K562 (cell line): ENCODE measurements around the gene NECAB2. TPM values are rescaled to one million over a fixed set of nuclear protein-coding genes. Genes with fewer than 3 reads are reported as not detected.
A peak's percentile ranks its signal among the peaks of the same experiment; 100 is the strongest.

Source experiments
- ATAC-seq: fragments of 200-7000 bp; cut with Tn5 transposase; 3 replicates; pipeline ENCODE4 v1.9.1; 2020; ENCODE audit warnings: moderate library complexity
- BruUV-seq: library from RNA; stranded (reverse); fragments of 400-500 nt; replicated peaks from 2 replicates; lab custom pipeline; 2021; lab: Mats Ljungman, UMichigan
- CTCF ChIA-PET: fragments of 300-600 bp; formaldehyde crosslinking; extraction: SDS; loops from one replicate; lab custom pipeline; 2021; ENCODE audit warnings: low intra/inter-chr PET ratio; lab: Yijun Ruan, JAX
- POLR2A ChIA-PET: fragments of 300-600, 350-650 bp; sonication (Branson Sonifier 250); formaldehyde crosslinking; extraction: SDS; loops from one replicate; lab custom pipeline; 2021; ENCODE audit warnings: antibody characterized with exemption, inconsistent platforms; lab: Yijun Ruan, JAX
- DNase-seq, 4 experiments: peaks; one replicate each; pipeline versions ENCODE4 v3.0.0 to v3.0.0-alpha.2; 2011 to 2018; ENCODE audit warnings: low spot score in 3 of 4, mixed read lengths in 3 of 4; ENCODE audit errors: extremely low read depth in 1 of 4
- FAIRE-seq: peaks from 2 replicates; lab custom pipeline; 2011; peaks lifted over from hg19 to GRCh38; lab: Jason Lieb, UNC
- H2AFZ ChIP-seq: 2 replicates; pipeline ENCODE4 v1.6.0; 2011; ENCODE audit warnings: low read depth, low read length, control low read depth, inconsistent platforms
- H3K27ac ChIP-seq: fragments of 200-600 bp; 3 replicates; pipeline ENCODE4 v1.8.0; 2011; ENCODE audit warnings: low read depth, mild to moderate bottlenecking, control low read depth, inconsistent platforms, low read length, moderate library complexity, mixed read lengths; ENCODE audit errors: extremely low read depth
- H3K27me3 ChIP-seq, 2 experiments: fragments of 300-600 bp in 1 of 2; 2 replicates in 1 of 2; 3 replicates in 1 of 2; pipeline versions ENCODE4 v1.6.0 to v1.8.0; 2011; ENCODE audit warnings: inconsistent platforms in 2 of 2, low read length in 2 of 2, mild to moderate bottlenecking in 1 of 2, mixed read lengths in 1 of 2, moderate library complexity in 1 of 2; ENCODE audit not compliant: control insufficient read depth in 2 of 2, insufficient read depth in 2 of 2
- H3K36me3 ChIP-seq: fragments of 300-600 bp; 3 replicates; pipeline ENCODE4 v1.8.0; 2011; ENCODE audit warnings: mild to moderate bottlenecking, low read length, inconsistent platforms; ENCODE audit not compliant: control insufficient read depth, insufficient read depth
- H3K4me1 ChIP-seq, 2 experiments: fragments of 200-600 bp in 1 of 2; replicated peaks in 1 of 2; 2 replicates in 1 of 2; 3 replicates in 1 of 2; pipeline versions ENCODE4 v1.5.1 to v1.8.0; 2011; ENCODE audit warnings: inconsistent platforms in 2 of 2, low read length in 2 of 2, mild to moderate bottlenecking in 1 of 2, mixed read lengths in 1 of 2, moderate library complexity in 1 of 2; ENCODE audit not compliant: control insufficient read depth in 2 of 2, insufficient read depth in 2 of 2
- H3K4me2 ChIP-seq: 2 replicates; pipeline ENCODE4 v1.6.1; 2011; ENCODE audit warnings: low read length, control low read depth, inconsistent platforms, mixed read lengths; ENCODE audit not compliant: insufficient read depth
- H3K4me3 ChIP-seq: fragments of 200-600 bp; sonication (generic), shearing (Covaris generic); 2 replicates; pipeline ENCODE4 v1.5.1; 2016; ENCODE audit warnings: control low read depth, inconsistent platforms
- H3K79me2 ChIP-seq: fragments of 200-600 bp; 3 replicates; pipeline ENCODE4 v1.8.0; 2011; ENCODE audit warnings: low read length, inconsistent platforms; ENCODE audit not compliant: control insufficient read depth, insufficient read depth
- H3K9ac ChIP-seq, 2 experiments: 2 replicates each; pipeline versions ENCODE4 v1.6.0 to v1.6.1; 2011; ENCODE audit warnings: low read depth in 2 of 2, low read length in 2 of 2, control low read depth in 1 of 2, inconsistent platforms in 1 of 2, mild to moderate bottlenecking in 1 of 2, mixed read lengths in 1 of 2; ENCODE audit not compliant: insufficient read depth in 1 of 2
- H3K9me1 ChIP-seq: one replicate; pipeline ENCODE4 v1.6.0; 2011; ENCODE audit warnings: inconsistent platforms, mild to moderate bottlenecking, low read length, moderate library complexity; ENCODE audit not compliant: control insufficient read depth, insufficient read depth
- H3K9me3 ChIP-seq: replicated peaks from 2 replicates; pipeline ENCODE4 v1.5.1; 2011; ENCODE audit warnings: low read depth, low read length, inconsistent platforms; ENCODE audit not compliant: control insufficient read depth, insufficient read depth
- H4K20me1 ChIP-seq: replicated peaks from 2 replicates; pipeline ENCODE4 v1.6.1; 2011; ENCODE audit warnings: low read length, inconsistent platforms, mixed read lengths; ENCODE audit not compliant: control insufficient read depth, insufficient read depth
- CBX1 ChIP-seq: sonication (generic); IDR thresholded peaks from 2 replicates; pipeline ENCODE4 v1.6.1; 2016; ENCODE audit warnings: antibody characterized with exemption, low read depth, mild to moderate bottlenecking
- COPS2 ChIP-seq: fragments of 450-650 bp; conservative IDR thresholded peaks from 2 replicates; pipeline ENCODE4 v1.6.1; 2016; ENCODE audit warnings: mild to moderate bottlenecking, moderate library complexity
- E2F8 ChIP-seq: fragments of 450-650 bp; IDR thresholded peaks from 2 replicates; pipeline ENCODE4 v1.7.1; 2018; ENCODE audit warnings: mild to moderate bottlenecking, low read depth; ENCODE audit not compliant: partially characterized antibody
- FOSL1 ChIP-seq: fragments of 200-800 bp; sonication (Bioruptor generic); conservative IDR thresholded peaks from 2 replicates; pipeline ENCODE4 v1.6.1; 2016; ENCODE audit warnings: missing genetic modification characterization, missing compliant biosample characterization
- KDM1A ChIP-seq, 2 experiments: fragments of 450-650 bp; IDR thresholded peaks; 2 replicates each; pipeline ENCODE4 v1.6.1; 2016; ENCODE audit warnings: mild to moderate bottlenecking in 2 of 2
- KHSRP ChIP-seq: fragments of 450-650 bp; IDR thresholded peaks from 2 replicates; pipeline ENCODE4 v1.6.1; 2017
- MCM2 ChIP-seq: fragments of 450-650 bp; IDR thresholded peaks from 2 replicates; pipeline ENCODE4 v1.6.1; 2017; ENCODE audit warnings: low read depth, mild to moderate bottlenecking
- PHF20 ChIP-seq: fragments of 450-650 bp; IDR thresholded peaks from 2 replicates; pipeline ENCODE4 v1.6.1; 2018; ENCODE audit not compliant: partially characterized antibody
- RCOR1 ChIP-seq, 2 experiments: IDR thresholded peaks; 2 replicates each; pipeline ENCODE4 v1.6.1; 2012; ENCODE audit warnings: low read depth in 2 of 2, low read length in 2 of 2, borderline replicate concordance in 1 of 2, improper control_type of control experiment in 1 of 2
- SMARCA5 ChIP-seq: fragments of 450-650 bp; IDR thresholded peaks from 2 replicates; pipeline ENCODE4 v1.6.1; 2016
- SREBF2 ChIP-seq: sonication (generic); formaldehyde crosslinking; IDR thresholded peaks from 2 replicates; pipeline ENCODE4 v1.4.0; 2020; ENCODE audit warnings: mild to moderate bottlenecking, missing genetic modification reagents
- U2AF1 ChIP-seq: fragments of 200-400 bp; formaldehyde crosslinking; optimal IDR thresholded peaks from 2 replicates; pipeline ENCODE3; 2017; ENCODE audit warnings: mild to moderate bottlenecking, low read depth, low read length, moderate library complexity
- ZBTB43 ChIP-seq: sonication (generic); formaldehyde crosslinking; IDR thresholded peaks from 2 replicates; pipeline ENCODE4 v1.8.0; 2023; ENCODE audit warnings: mild to moderate bottlenecking, missing genetic modification reagents
- ZBTB49 ChIP-seq: sonication (generic); formaldehyde crosslinking; IDR thresholded peaks from 2 replicates; pipeline ENCODE4 v1.8.0; 2022; ENCODE audit warnings: missing genetic modification reagents, mild to moderate bottlenecking, borderline replicate concordance
- ZFPM2 ChIP-seq: fragments of 250-450 bp; sonication (Bioruptor Pico); IDR thresholded peaks from 2 replicates; pipeline ENCODE4 v1.5.1; 2022; ENCODE audit warnings: mild to moderate bottlenecking
- ZNF140 ChIP-seq: fragments of 250-450 bp; sonication (Bioruptor Pico); IDR thresholded peaks from 2 replicates; pipeline ENCODE4 v1.8.0; 2021; ENCODE audit warnings: moderate library complexity, mild to moderate bottlenecking, inconsistent platforms
- ZNF146 ChIP-seq: IDR thresholded peaks from one replicate; pipeline ENCODE4 v1.6.1; 2018; ENCODE audit warnings: missing compliant biosample characterization; ENCODE audit not compliant: unreplicated experiment
- ZNF224 ChIP-seq: sonication (generic); formaldehyde crosslinking; IDR thresholded peaks from 2 replicates; pipeline ENCODE4 v1.8.0; 2022; ENCODE audit warnings: mild to moderate bottlenecking, missing genetic modification reagents
- WGBS: fragments of 100-300 bp; shearing (Covaris generic); methylation state at CpG from one replicate; pipeline ENCODE4 v1.1.6; 2016; ENCODE audit warnings: low coverage, mixed read lengths; ENCODE audit not compliant: insufficient coverage; ENCODE audit errors: missing lambda C conversion rate; 5-methylcytosine and 5-hydroxymethylcytosine counted together
- in situ Hi-C: fragments of 300-500 bp; cut with MboI; formaldehyde crosslinking; loops from 4 replicates; pipeline ENCODE4 v1.15.0; 2018; ENCODE audit warnings: inconsistent platforms, mixed read lengths
- intact Hi-C: fragments of 100-400 bp; cut with micrococcal nuclease; formaldehyde crosslinking; loops from 2 replicates; pipeline ENCODE4 v1.14.2; 2022
- polyA plus RNA-seq, 8 experiments: library from polyadenylated mRNA; depleted of rRNA in 4 of 8; stranded (reverse) in 5 of 8; unstranded in 3 of 8; fragments of >200 nt; fragmentation: Nextera tagmentation in 2 of 8; fragmentation: Illumina TruSeq in 1 of 8; extraction: Ambion mirVana in 2 of 8; extraction: Trizol in 1 of 8; gene quantifications; 2 replicates each; pipeline versions ENCODE4 v1.2.1 to v1.2.3, GENCODE V29; 2011 to 2014; ENCODE audit warnings: inconsistent platforms in 1 of 8, missing spikeins in 1 of 8
- total RNA-seq, 7 experiments: library from RNA; depleted of rRNA in 6 of 7; stranded (reverse); fragments of >200 nt in 6 of 7; fragmentation: Illumina TruSeq in 2 of 7; extraction: Trizol in 2 of 7; gene quantifications; 2 replicates each; pipeline versions ENCODE4 v1.2.1 to v1.2.3, GENCODE V29; 2011 to 2021; ENCODE audit warnings: low replicate concordance in 1 of 7

NECAB2 gene
- total and polyA plus RNA-seq, 9 of the 15 experiments (the other 6 are each of a cell fraction or from before 2014, with no cell fraction given) = 0.03 to 0.28 TPM; not detected in 7

GRCh38 chr16:83952587-83952939, 15.5 kb upstream of the NECAB2 start:
- Histone ChIP-seq H3K27me3 (peaks cover 2% of the 10 kb centered on the region in 2 experiments; a peak in 2 of 5 replicates), H3K79me2 (no peaks in the 10 kb centered on the region), H2AFZ (peak overlapping the region; percentile 94), H3K9ac (peak overlapping the region; percentile 78), H3K4me3 (0 out of 2 replicates have a peak overlapping the region, but pooled peaks have one; percentile 64), H3K4me2 (peak overlapping the region; percentile 88), H3K36me3 (no peaks in the 10 kb centered on the region), H3K27ac (peak overlapping the region; percentile 85), H4K20me1 (peaks cover 11% of the 10 kb centered on the region), H3K9me1 (no peaks in the 10 kb centered on the region), H3K9me3 (no peaks in the 10 kb centered on the region), H3K4me1 (peaks cover 18 to 48% of the 10 kb centered on the region in 2 experiments)
- CTCF ChIA-PET = interaction anchor here (2.0 kb wide), 1 partner anchor 113 kb away, joined by 10 read pairs; no protein-coding TSS in a partner anchor
- BruUV-seq = no TSS peak
- intact Hi-C loops (loop anchor here (5.0 kb wide), 1 partner anchor 125 kb away; no protein-coding TSS in a partner anchor), in situ Hi-C loops (loop anchor here (10.0 kb wide), 1 partner anchor 232 kb away; the partner anchor contains the start of gene TAF1C)
- DNase-seq = no peak
- POLR2A ChIA-PET = interaction anchor here (0.7 to 4.3 kb wide), 3 partner anchors 8 to 24 kb away, joined by 3 to 22 read pairs (median 11); no protein-coding TSS in a partner anchor
- FAIRE-seq = no peak
- 32% methylated on average over 8 of the region's 8 CpGs for WGBS
- ATAC-seq = no peak
- no peak for TF ChIP-seq ZFPM2
- no peak for TF ChIP-seq ZBTB49
- no peak for TF ChIP-seq MCM2
- TF ChIP-seq ZBTB43 (CRISPR knock-in tag) = no peak
- TF ChIP-seq RCOR1 (IDR thresholded peaks at IDR 0.05; ENCODE audit: borderline replicate concordance in 1 of 2, low read depth in 2 of 2, low read length in 2 of 2) = peak; percentile 39 to 66; a peak in 3 of 4 replicates
- no peak for TF ChIP-seq KHSRP
- TF ChIP-seq ZNF146 = no peak
- peak; percentile 82 for TF ChIP-seq PHF20
- TF ChIP-seq FOSL1 = no peak
- no peak for TF ChIP-seq COPS2
- TF ChIP-seq SMARCA5 = peak; percentile 81
- TF ChIP-seq CBX1 = peak; percentile 92
- no peak for TF ChIP-seq ZNF224
- no peak for TF ChIP-seq ZNF140 (CRISPR knock-in tag)
- no peak for TF ChIP-seq E2F8
- no peak for TF ChIP-seq U2AF1
- TF ChIP-seq KDM1A (IDR thresholded peaks at IDR 0.05) = peak; percentile 85 to 94; a peak in 3 of 4 replicates
- TF ChIP-seq SREBF2 (CRISPR knock-in tag) = no peak
